GM12801 (cell line): ENCODE results near the gene FAM161A.

Experiments
- TF ChIP-seq, protein P1 (sequence below): IDR thresholded peaks from one replicate; pipeline ENCODE4 v1.5.1; 2011; ENCODE audit warnings: control low read depth; ENCODE audit not compliant: insufficient read length; ENCODE audit errors: extremely low read depth

Gene FAM161A

DNA sequence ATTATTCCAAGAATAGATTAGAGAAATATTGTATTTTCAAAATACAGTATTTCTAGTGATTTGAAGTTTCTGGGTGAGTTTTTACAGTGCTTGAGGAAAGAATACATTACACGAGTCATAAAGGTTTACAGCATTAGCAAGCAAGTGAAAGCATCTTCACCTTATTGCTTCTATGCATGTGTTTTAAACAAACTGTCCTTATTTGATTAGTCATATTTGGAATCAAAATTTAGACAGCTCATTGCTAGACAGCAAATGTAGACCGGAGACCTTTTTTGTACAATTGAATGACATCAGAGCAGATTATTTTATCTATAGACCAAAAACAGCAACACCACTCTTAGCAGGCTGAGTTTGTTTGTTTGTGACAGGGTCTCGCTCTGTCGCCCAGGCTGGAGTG, 69.2 kb downstream of the FAM161A start:
- TF ChIP-seq, protein P1, sequence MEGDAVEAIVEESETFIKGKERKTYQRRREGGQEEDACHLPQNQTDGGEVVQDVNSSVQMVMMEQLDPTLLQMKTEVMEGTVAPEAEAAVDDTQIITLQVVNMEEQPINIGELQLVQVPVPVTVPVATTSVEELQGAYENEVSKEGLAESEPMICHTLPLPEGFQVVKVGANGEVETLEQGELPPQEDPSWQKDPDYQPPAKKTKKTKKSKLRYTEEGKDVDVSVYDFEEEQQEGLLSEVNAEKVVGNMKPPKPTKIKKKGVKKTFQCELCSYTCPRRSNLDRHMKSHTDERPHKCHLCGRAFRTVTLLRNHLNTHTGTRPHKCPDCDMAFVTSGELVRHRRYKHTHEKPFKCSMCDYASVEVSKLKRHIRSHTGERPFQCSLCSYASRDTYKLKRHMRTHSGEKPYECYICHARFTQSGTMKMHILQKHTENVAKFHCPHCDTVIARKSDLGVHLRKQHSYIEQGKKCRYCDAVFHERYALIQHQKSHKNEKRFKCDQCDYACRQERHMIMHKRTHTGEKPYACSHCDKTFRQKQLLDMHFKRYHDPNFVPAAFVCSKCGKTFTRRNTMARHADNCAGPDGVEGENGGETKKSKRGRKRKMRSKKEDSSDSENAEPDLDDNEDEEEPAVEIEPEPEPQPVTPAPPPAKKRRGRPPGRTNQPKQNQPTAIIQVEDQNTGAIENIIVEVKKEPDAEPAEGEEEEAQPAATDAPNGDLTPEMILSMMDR, result no peak

DNA sequence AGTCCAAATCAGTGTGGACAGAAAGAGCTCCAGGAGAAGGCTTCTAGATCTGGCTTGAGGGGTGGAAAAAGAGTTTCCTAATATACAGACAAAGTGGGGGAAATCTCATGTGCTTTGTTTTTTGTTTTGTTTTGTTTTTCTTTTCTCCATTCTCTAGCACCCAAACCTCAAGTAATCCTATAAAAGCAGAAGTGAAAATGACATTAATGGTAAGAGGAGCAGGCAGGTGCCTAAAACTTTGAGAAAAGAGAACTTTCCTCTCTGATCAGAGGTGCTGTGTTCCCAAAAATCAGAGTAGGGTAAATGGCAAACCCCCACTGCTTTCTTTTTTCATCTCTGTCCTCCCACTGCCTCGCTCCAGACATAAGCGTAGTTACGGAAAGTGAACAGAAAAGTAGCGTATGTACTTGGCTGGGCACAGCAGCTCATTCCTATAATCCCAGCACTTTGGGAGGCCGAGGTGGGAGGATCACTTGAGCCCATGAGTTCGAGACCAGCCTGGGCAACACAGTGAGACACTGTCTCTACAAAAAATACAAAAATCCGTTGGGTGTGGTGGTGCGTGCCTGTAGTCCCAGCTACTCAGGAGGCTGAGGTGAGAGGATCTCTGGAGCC, 77.8 kb downstream of the FAM161A start:
- TF ChIP-seq, protein P1, result no peak
